Lower lobe of right lung (tissue), 2 donors: ENCODE data around the gene DLD. TPM values are rescaled to one million over a fixed set of nuclear protein-coding genes. Genes with fewer than 3 reads are reported as not detected.
"Not testable (repeated sequence)": the region's sequence is repeated elsewhere in the genome, so short reads cannot be mapped to it uniquely, and the experiment has no call there.

ENCODE experiments used
- ATAC-seq, 2 donors: fragments of 200-7000 bp; cut with Tn5 transposase; one replicate each; pipeline ENCODE4 v1.9.1; 2020 to 2022; ENCODE audit warnings: mild to moderate bottlenecking in 2 of 2, moderate library complexity in 2 of 2
- DNase-seq: peaks from one replicate; pipeline ENCODE4 v3.0.0-alpha.2; 2020
- H3K27ac ChIP-seq: fragments of 200-600 bp; one replicate; pipeline ENCODE4 v1.8.0; 2022
- H3K27me3 ChIP-seq: fragments of 200-600 bp; one replicate; pipeline ENCODE4 v1.8.0; 2022; ENCODE audit warnings: low read depth
- H3K36me3 ChIP-seq: fragments of 200-600 bp; one replicate; pipeline ENCODE4 v1.8.0; 2022; ENCODE audit warnings: mild to moderate bottlenecking
- H3K4me1 ChIP-seq: fragments of 200-600 bp; one replicate; pipeline ENCODE4 v1.8.0; 2022
- H3K4me3 ChIP-seq: fragments of 200-600 bp; one replicate; pipeline ENCODE4 v1.8.0; 2022; ENCODE audit warnings: mild to moderate bottlenecking
- H3K9me3 ChIP-seq: fragments of 200-600 bp; one replicate; pipeline ENCODE4 v1.8.0; 2022
- intact Hi-C: fragments of 100-400 bp; cut with DNase I; formaldehyde crosslinking; loops from one replicate; pipeline ENCODE4 v1.11.0; 2022
- total RNA-seq: library from RNA; stranded (reverse); fragmentation: NEBNext Ultra II Directional; extraction: Animal tissue kit (Norgen Biotek cat#: 25700); gene quantifications from one replicate; pipeline ENCODE4 v1.2.1, GENCODE V29; 2021
- TF ChIP-seq, protein P1 (sequence below): fragments of 200-600 bp; IDR thresholded peaks from one replicate; pipeline ENCODE4 v1.8.0; 2022; ENCODE audit warnings: antibody characterized with exemption, mild to moderate bottlenecking
- donor health status: DM: no; HTN: yes; CAD: no; lungs with severe emphysema.

DLD gene
- total RNA-seq, 1 donor from 2014 or later, result 64.1 TPM

GRCh38 chr7:107877731-107878382, 13.1 kb upstream of the DLD start:
- TF ChIP-seq, protein P1, sequence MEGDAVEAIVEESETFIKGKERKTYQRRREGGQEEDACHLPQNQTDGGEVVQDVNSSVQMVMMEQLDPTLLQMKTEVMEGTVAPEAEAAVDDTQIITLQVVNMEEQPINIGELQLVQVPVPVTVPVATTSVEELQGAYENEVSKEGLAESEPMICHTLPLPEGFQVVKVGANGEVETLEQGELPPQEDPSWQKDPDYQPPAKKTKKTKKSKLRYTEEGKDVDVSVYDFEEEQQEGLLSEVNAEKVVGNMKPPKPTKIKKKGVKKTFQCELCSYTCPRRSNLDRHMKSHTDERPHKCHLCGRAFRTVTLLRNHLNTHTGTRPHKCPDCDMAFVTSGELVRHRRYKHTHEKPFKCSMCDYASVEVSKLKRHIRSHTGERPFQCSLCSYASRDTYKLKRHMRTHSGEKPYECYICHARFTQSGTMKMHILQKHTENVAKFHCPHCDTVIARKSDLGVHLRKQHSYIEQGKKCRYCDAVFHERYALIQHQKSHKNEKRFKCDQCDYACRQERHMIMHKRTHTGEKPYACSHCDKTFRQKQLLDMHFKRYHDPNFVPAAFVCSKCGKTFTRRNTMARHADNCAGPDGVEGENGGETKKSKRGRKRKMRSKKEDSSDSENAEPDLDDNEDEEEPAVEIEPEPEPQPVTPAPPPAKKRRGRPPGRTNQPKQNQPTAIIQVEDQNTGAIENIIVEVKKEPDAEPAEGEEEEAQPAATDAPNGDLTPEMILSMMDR, result no peak
- intact Hi-C loops, result loop anchor here (10.0 kb wide), 1 partner anchor 133 kb away; the partner anchor contains the start of gene CBLL1
- ATAC-seq (peak; percentile 66 to 73), DNase-seq (peak; percentile 61)
- Histone ChIP-seq H3K4me1 (peaks cover 26% of the 10 kb centered on the region), H3K9me3 (no peaks in the 10 kb centered on the region), H3K27ac (no peak overlapping the region), H3K36me3 (no peaks in the 10 kb centered on the region), H3K4me3 (no peak overlapping the region), H3K27me3 (no peaks in the 10 kb centered on the region)

GRCh38 chr7:107878636-107879035, 12.3 kb upstream of the DLD start:
- TF ChIP-seq, protein P1, result no peak
- DNase-seq (no peak), ATAC-seq (peak in 1 of 2 donors; percentile 49)
- Histone ChIP-seq H3K9me3 (no peaks in the 10 kb centered on the region), H3K4me1 (peaks cover 26% of the 10 kb centered on the region), H3K4me3 (no peak overlapping the region), H3K27me3 (no peaks in the 10 kb centered on the region), H3K36me3 (no peaks in the 10 kb centered on the region), H3K27ac (no peak overlapping the region)
- intact Hi-C loops, result loop anchor here (10.0 kb wide), 1 partner anchor 134 kb away; the partner anchor contains the start of gene CBLL1

DNA sequence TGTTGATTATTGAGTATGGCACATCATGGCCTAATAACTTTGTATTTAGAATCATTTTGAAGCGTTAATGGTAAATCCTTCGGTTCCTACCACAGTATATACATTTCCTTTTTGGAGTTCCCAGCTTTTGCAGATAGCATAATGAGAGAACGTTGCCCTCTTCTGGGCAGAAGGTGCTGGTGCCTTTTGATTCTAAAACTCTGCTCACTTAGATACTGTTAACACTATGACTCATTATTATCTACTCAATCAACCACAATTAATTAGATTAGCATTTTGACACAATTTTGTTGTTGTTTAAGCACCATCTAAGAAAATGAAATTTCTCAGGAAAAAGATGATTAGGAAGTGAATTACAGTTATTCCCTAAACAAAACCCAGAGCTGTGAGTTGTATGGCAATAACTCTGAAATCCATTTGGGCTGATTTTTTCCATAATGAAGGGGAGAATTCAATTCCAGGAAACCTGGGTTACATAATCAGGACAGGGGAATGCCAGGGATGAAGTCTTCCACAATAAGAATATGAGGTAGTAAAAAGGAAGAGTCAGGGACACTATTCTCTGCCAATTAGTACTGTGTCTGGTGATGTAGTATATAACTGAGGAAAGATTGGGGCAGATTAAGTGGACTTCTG, 11.5 kb upstream of the DLD start:
- no peak overlapping the region for H3K4me3 ChIP-seq
- no peaks in the 10 kb centered on the region for H3K36me3 ChIP-seq
- ATAC-seq (peak; percentile 80 to 83), DNase-seq (no peak)
- H3K27me3 ChIP-seq, result no peaks in the 10 kb centered on the region
- H3K4me1 ChIP-seq, result peaks cover 26% of the 10 kb centered on the region
- no peak overlapping the region for H3K27ac ChIP-seq
- no peaks in the 10 kb centered on the region for H3K9me3 ChIP-seq
- TF ChIP-seq, protein P1, result peak; percentile 72
- intact Hi-C loops, result loop anchor here (10.0 kb wide), 1 partner anchor 135 kb away; the partner anchor contains the start of gene CBLL1

DNA sequence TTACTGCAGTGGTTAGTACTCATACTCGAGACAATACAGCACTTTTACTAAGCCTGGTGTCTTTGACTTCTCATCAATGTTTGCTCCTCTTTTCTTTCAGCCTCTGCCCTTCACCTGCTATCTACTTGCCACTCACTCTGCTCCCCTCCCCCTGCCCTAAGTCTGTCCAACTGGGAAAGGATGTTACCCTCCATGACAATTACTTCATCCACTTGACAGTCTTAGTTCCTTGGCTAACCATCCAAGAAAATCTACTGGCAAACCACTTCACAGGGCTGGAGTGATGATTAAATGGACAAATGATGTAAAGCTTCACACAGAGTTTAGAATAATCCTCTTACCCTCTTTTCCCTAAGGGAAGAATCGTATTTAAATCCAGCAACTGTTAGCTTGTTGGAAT, 8.2 kb upstream of the DLD start:
- no peak for DNase-seq
- TF ChIP-seq, protein P1, result no peak
- Histone ChIP-seq H3K4me3 (no peak overlapping the region), H3K4me1 (peaks cover 8% of the 10 kb centered on the region), H3K27me3 (no peaks in the 10 kb centered on the region), H3K9me3 (no peaks in the 10 kb centered on the region), H3K27ac (no peak overlapping the region), H3K36me3 (no peaks in the 10 kb centered on the region)
- intact Hi-C loops, result no loop called here
- ATAC-seq, result no peak

- intact Hi-C loops, result no loop called here
- ATAC-seq, result no peak
Measured at GRCh38 chr7:107884066-107884818, 6.7 kb upstream of the DLD start.

GRCh38 chr7:107887827-107888226, 3.2 kb upstream of the DLD start:
- intact Hi-C loops, DNase-seq, H3K4me3 ChIP-seq, H3K9me3 ChIP-seq, ATAC-seq, H3K36me3 ChIP-seq, H3K27me3 ChIP-seq, H3K27ac ChIP-seq: not testable (repeated sequence)
- H3K4me1 ChIP-seq, result peaks cover 12% of the 10 kb centered on the region

More at GRCh38 chr7:107884066-107884818, 6.7 kb upstream of the DLD start:
- TF ChIP-seq, protein P1, result no peak
- no peaks in the 10 kb centered on the region for H3K36me3 ChIP-seq
- H3K27me3 ChIP-seq, result no peaks in the 10 kb centered on the region
- H3K9me3 ChIP-seq, result no peaks in the 10 kb centered on the region
- H3K4me1 ChIP-seq, result peaks cover under 1% of the 10 kb centered on the region
- no peak overlapping the region for H3K4me3 ChIP-seq
- no peak overlapping the region for H3K27ac ChIP-seq
- DNase-seq, result no peak
